ENCODE measurements around the gene ELOVL5. TPM values are rescaled to one million over a fixed set of nuclear protein-coding genes. Genes with fewer than 3 reads are reported as not detected.

ELOVL5 gene
- total RNA-seq, 2 experiments from 2014 or later, result 88.3 to 92.7 TPM

DNA sequence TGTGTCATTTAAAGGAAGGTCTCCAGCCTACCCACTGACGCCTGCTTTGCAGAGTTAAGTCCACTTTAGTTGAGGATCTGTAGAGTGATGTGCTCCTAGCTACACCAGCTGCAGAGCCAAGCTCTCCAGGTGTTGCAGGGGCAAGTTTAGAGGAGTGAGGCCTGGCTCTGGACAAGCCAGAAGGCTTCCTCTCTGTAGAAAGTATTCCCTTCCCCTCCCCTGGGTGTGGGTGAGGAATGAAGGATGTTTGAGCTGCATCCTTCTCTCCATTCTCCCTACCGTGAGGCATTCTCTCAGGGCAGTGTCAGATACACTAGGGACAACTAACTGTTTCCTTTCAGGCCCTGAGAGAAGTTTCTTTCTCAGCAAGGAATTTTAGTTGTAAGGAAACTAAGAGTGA is 66.5 kb downstream of the ELOVL5 start:
- no peak overlapping the region for H3K4me3 Mint-ChIP-seq
- H3K27ac Mint-ChIP-seq, result no peak overlapping the region
- H3K36me3 Mint-ChIP-seq (ENCODE audit: low read depth), result peaks cover 43% of the 10 kb centered on the region
- POLR2A ChIA-PET, result no interaction called here
- ATAC-seq (no peak), DNase-seq (no peak)
- TF ChIP-seq, protein P1, sequence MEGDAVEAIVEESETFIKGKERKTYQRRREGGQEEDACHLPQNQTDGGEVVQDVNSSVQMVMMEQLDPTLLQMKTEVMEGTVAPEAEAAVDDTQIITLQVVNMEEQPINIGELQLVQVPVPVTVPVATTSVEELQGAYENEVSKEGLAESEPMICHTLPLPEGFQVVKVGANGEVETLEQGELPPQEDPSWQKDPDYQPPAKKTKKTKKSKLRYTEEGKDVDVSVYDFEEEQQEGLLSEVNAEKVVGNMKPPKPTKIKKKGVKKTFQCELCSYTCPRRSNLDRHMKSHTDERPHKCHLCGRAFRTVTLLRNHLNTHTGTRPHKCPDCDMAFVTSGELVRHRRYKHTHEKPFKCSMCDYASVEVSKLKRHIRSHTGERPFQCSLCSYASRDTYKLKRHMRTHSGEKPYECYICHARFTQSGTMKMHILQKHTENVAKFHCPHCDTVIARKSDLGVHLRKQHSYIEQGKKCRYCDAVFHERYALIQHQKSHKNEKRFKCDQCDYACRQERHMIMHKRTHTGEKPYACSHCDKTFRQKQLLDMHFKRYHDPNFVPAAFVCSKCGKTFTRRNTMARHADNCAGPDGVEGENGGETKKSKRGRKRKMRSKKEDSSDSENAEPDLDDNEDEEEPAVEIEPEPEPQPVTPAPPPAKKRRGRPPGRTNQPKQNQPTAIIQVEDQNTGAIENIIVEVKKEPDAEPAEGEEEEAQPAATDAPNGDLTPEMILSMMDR (IDR thresholded peaks at IDR 0.05), result no peak
- intact Hi-C loops (cut with micrococcal nuclease), result no loop called here
- CTCF ChIA-PET, result no interaction called here
- H3K27me3 Mint-ChIP-seq, result no peaks in the 10 kb centered on the region
- no peaks in the 10 kb centered on the region for H3K9me3 Mint-ChIP-seq
- peaks cover 38% of the 10 kb centered on the region for H3K4me1 Mint-ChIP-seq (ENCODE audit: low read depth)

DNA sequence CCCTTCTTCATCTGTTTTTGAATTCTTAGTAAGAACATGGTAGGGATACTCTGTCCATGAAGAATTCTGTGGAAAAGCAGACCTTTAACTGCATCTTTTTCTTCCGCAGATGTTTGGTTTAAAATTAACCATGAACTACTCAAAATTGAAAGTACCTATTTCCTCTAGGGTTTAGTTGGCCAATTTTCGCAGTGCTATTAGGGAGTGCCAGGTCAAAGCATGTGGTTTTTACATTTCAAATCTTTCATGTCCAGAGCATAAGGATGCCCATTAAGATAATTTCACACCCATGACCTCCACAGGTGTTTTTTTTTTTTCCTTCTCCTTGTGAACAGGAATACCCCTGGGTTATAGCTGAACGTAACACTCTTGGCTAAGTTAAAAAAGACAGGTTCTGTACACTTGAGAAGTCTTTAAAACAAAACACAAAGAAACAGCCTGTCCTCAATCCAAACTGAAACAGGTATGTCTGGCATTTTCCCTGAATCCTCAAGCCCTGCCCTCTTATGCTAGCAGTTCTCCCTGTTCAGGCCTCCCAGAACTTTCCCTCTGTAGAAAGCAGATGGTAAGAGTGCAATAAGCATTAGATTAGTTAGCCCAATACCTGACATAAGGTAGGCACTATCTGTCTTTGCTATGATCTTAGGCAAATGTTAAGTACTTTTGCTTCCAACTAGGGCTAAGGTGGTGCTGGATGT is 67.1 kb downstream of the ELOVL5 start:
- no peak overlapping the region for H3K4me3 Mint-ChIP-seq
- ATAC-seq, result no peak
- TF ChIP-seq, protein P1 (IDR thresholded peaks at IDR 0.05), result no peak
- ChIA-PET POLR2A (interaction anchor here (0.5 to 1.0 kb wide), 2 partner anchors 98 to 147 kb away, joined by 3 read pairs; no protein-coding TSS in a partner anchor), CTCF (interaction anchor here (1.5 kb wide), 1 partner anchor 109 kb away, joined by 3 read pairs; no protein-coding TSS in a partner anchor)
- H3K36me3 Mint-ChIP-seq (ENCODE audit: low read depth), result peaks cover 44% of the 10 kb centered on the region
- no peak overlapping the region for H3K27ac Mint-ChIP-seq
- peaks cover 37% of the 10 kb centered on the region for H3K4me1 Mint-ChIP-seq (ENCODE audit: low read depth)
- no peaks in the 10 kb centered on the region for H3K27me3 Mint-ChIP-seq
- H3K9me3 Mint-ChIP-seq, result no peaks in the 10 kb centered on the region
- intact Hi-C loops (cut with micrococcal nuclease), result no loop called here
- DNase-seq, result no peak

DNA sequence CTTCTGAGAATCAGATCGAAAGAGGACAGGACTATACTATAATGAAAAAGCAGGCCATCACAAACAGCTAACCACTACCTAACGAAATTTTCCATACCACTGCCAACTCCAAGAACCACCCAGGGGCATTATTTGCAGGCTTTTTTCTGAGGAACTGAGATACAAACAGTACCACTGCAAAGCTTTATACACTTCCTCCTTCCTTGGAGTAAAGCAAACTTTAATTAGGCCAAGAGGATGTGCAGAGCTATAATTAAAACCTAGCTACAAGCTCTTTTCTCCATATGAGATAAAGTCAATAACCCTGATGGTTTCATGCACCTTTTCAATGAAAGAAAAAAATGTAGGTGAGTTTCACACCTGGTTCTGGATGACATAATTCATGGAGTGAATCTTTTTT is 68.5 kb downstream of the ELOVL5 start:
- intact Hi-C loops (cut with micrococcal nuclease), result no loop called here
- H3K27me3 Mint-ChIP-seq, result no peaks in the 10 kb centered on the region
- TF ChIP-seq, protein P1 (IDR thresholded peaks at IDR 0.05), result no peak
- DNase-seq, result no peak
- H3K4me1 Mint-ChIP-seq (ENCODE audit: low read depth), result peaks cover 35% of the 10 kb centered on the region
- H3K27ac Mint-ChIP-seq, result no peak overlapping the region
- peaks cover 48% of the 10 kb centered on the region for H3K36me3 Mint-ChIP-seq (ENCODE audit: low read depth)
- H3K9me3 Mint-ChIP-seq, result no peaks in the 10 kb centered on the region
- no peak for ATAC-seq
- no peak overlapping the region for H3K4me3 Mint-ChIP-seq
- CTCF ChIA-PET, result interaction anchor here (1.5 kb wide), 2 partner anchors 108 to 131 kb away, joined by 3 read pairs; no protein-coding TSS in a partner anchor
- POLR2A ChIA-PET, result interaction anchor here (1.0 kb wide), 1 partner anchor 19 kb away, joined by 3 read pairs; no protein-coding TSS in a partner anchor

DNA sequence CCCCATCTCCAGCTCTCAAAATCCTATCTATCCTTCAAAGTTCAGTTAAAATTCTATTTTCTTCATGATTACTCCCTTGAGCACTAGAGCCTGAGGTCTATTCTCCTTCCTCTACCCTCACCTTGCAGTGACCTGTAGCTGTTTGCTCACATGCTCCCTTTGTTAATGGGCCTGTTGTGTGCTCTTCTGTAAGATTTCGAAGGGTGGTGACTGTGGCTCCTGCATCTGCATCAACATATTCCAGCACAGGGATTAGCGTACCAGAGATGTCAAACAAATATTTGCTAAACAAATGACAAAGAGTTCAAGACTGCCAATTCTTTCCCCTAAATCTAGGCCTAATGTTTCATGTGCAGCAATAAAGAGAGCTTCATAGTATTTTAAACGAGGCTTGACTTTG is 69.5 kb downstream of the ELOVL5 start:
- peaks cover 52% of the 10 kb centered on the region for H3K36me3 Mint-ChIP-seq (ENCODE audit: low read depth)
- H3K9me3 Mint-ChIP-seq, result no peaks in the 10 kb centered on the region
- H3K27me3 Mint-ChIP-seq, result no peaks in the 10 kb centered on the region
- ATAC-seq, result no peak
- H3K4me1 Mint-ChIP-seq (ENCODE audit: low read depth), result peaks cover 29% of the 10 kb centered on the region
- DNase-seq, result no peak
- H3K27ac Mint-ChIP-seq, result no peak overlapping the region
- CTCF ChIA-PET, result interaction anchor here (0.7 to 1.5 kb wide), 3 partner anchors 10 to 132 kb away, joined by 3 read pairs; no protein-coding TSS in a partner anchor
- POLR2A ChIA-PET, result interaction anchor here (1.0 kb wide), 1 partner anchor 20 kb away, joined by 3 read pairs; no protein-coding TSS in a partner anchor
- H3K4me3 Mint-ChIP-seq, result no peak overlapping the region
- intact Hi-C loops (cut with micrococcal nuclease), result no loop called here
- TF ChIP-seq, protein P1 (IDR thresholded peaks at IDR 0.05), result no peak

DNA sequence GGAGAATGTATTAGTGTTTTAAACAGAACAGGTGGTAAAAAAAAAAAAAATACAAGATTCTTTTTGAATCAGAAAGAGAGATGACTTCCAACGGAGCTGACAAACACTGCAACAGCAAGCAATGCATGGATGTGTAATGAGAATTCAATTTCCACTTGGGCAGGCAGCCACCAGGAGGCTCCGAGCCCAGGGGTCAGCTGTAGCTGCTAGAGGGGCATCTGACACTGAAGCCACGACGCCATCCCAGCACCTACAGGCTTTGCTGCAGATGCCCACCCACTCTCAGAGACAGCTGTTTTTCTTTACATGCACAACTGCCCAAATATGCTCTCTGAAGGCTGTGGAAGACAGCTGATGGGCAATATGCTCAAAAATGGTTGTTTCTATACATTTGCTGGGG is 75.4 kb downstream of the ELOVL5 start:
- intact Hi-C loops (cut with micrococcal nuclease), result no loop called here
- Mint-ChIP-seq H3K27me3 (no peaks in the 10 kb centered on the region), H3K36me3 (ENCODE audit: low read depth) (peaks cover 50% of the 10 kb centered on the region), H3K4me1 (ENCODE audit: low read depth) (peaks cover 2% of the 10 kb centered on the region), H3K9me3 (no peaks in the 10 kb centered on the region), H3K27ac (no peak overlapping the region), H3K4me3 (no peak overlapping the region)
- ChIA-PET CTCF (interaction anchor here (1.2 to 1.9 kb wide), 3 partner anchors 20 to 211 kb away, joined by 3 to 12 read pairs (median 4); no protein-coding TSS in a partner anchor), POLR2A (no interaction called here)
- ATAC-seq (no peak), DNase-seq (no peak)
- TF ChIP-seq, protein P1 (IDR thresholded peaks at IDR 0.05), result no peak
